HG03571 (cell line): Measurements from ENCODE around the gene CCDC60.

Experiments used
- ATAC-seq: cut with Tn5 transposase; IDR thresholded peaks from one replicate; pipeline ENCODE4 v1.9.1; 2021; ENCODE audit not compliant: unreplicated experiment

CCDC60 gene

GRCh38 chr12:119383206-119383605 is 48.7 kb downstream of the CCDC60 start:
- ATAC-seq, result no peak

GRCh38 chr12:119384340-119384739 is 49.8 kb downstream of the CCDC60 start:
- ATAC-seq, result no peak

GRCh38 chr12:119385659-119386058 is 51.1 kb downstream of the CCDC60 start:
- ATAC-seq, result no peak

- ATAC-seq, result no peak
These were observed 55.2 kb downstream of the CCDC60 start for GRCh38 chr12:119389687-119390086.

GRCh38 chr12:119391673-119392072 is 57.1 kb downstream of the CCDC60 start:
- no peak for ATAC-seq

- no peak for ATAC-seq
These were observed 59.1 kb downstream of the CCDC60 start for GRCh38 chr12:119393677-119394076.

GRCh38 chr12:119397540-119397939 is 63.0 kb downstream of the CCDC60 start:
- ATAC-seq, result no peak

GRCh38 chr12:119398190-119398589 is 63.7 kb downstream of the CCDC60 start:
- ATAC-seq, result no peak

- no peak for ATAC-seq
These were observed 64.8 kb downstream of the CCDC60 start for GRCh38 chr12:119399301-119399700.

GRCh38 chr12:119406308-119406707 is 71.8 kb downstream of the CCDC60 start:
- ATAC-seq, result no peak

- ATAC-seq, result no peak
These were observed 72.3 kb downstream of the CCDC60 start for GRCh38 chr12:119406811-119407210.

- ATAC-seq, result no peak
These were observed 74.5 kb downstream of the CCDC60 start for GRCh38 chr12:119409043-119409442.

- no peak for ATAC-seq
These were observed 75.9 kb downstream of the CCDC60 start for GRCh38 chr12:119410396-119410795.

GRCh38 chr12:119412306-119412705 is 77.8 kb downstream of the CCDC60 start:
- ATAC-seq, result no peak

GRCh38 chr12:119412811-119413794 is 78.6 kb downstream of the CCDC60 start:
- ATAC-seq, result no peak

GRCh38 chr12:119415714-119416113 is 81.2 kb downstream of the CCDC60 start:
- ATAC-seq, result no peak

- no peak for ATAC-seq
These were observed 82.9 kb downstream of the CCDC60 start for GRCh38 chr12:119417440-119417839.

GRCh38 chr12:119419381-119419780 is 84.9 kb downstream of the CCDC60 start:
- ATAC-seq, result no peak

- no peak for ATAC-seq
These were observed 88.8 kb downstream of the CCDC60 start for GRCh38 chr12:119423285-119423684.

GRCh38 chr12:119425623-119426022 is 91.1 kb downstream of the CCDC60 start:
- no peak for ATAC-seq

GRCh38 chr12:119431151-119431550 is 96.6 kb downstream of the CCDC60 start:
- ATAC-seq, result no peak

- ATAC-seq, result no peak
These were observed 98.4 kb downstream of the CCDC60 start for GRCh38 chr12:119432949-119433348.
